Fibroblast of pulmonary artery (primary cell): ENCODE results near the gene NASP.

ENCODE experiments used
- DNase-seq: peaks from one replicate; pipeline ENCODE4 v3.0.0-alpha.2; 2010; ENCODE audit warnings: low read depth
- H3K4me3 ChIP-seq: replicated peaks from 2 replicates; pipeline ENCODE4 v1.5.1; 2011; ENCODE audit warnings: low read depth, mild to moderate bottlenecking, control low read depth, low read length, moderate library complexity
- CTCF ChIP-seq: IDR thresholded peaks from 2 replicates; pipeline ENCODE4 v1.5.1; 2011; ENCODE audit warnings: mild to moderate bottlenecking, control low read depth, low read length, inconsistent platforms; ENCODE audit errors: missing control alignments

Gene NASP

GRCh38 chr1:45623972-45624371 lies 40.1 kb downstream of the NASP start, which contains the start of gene CCDC17:
CCDC17 (minus strand) TSS chr1:45624054; CDS start chr1:45623909, 145 bp downstream.
- no peak within 1 kb of the TSS for H3K4me3 ChIP-seq
- no peak for TF ChIP-seq CTCF
- no peak for DNase-seq

- DNase-seq: no peak
- TF ChIP-seq CTCF: no peak
- H3K4me3 ChIP-seq: no peak overlapping the region
These were observed 45.2 kb downstream of the NASP start for GRCh38 chr1:45629035-45629434.

GRCh38 chr1:45630429-45630828 lies 46.6 kb downstream of the NASP start:
- no peak overlapping the region for H3K4me3 ChIP-seq
- no peak for DNase-seq
- TF ChIP-seq CTCF: no peak

- no peak for TF ChIP-seq CTCF
- H3K4me3 ChIP-seq: no peak overlapping the region
- no peak for DNase-seq
These were observed 51.4 kb downstream of the NASP start for GRCh38 chr1:45635211-45635610.

- no peak overlapping the region for H3K4me3 ChIP-seq
- no peak for DNase-seq
- no peak for TF ChIP-seq CTCF
These were observed 56.5 kb downstream of the NASP start for GRCh38 chr1:45640293-45640692.

GRCh38 chr1:45643321-45643720 lies 59.5 kb downstream of the NASP start:
- H3K4me3 ChIP-seq: no peak overlapping the region
- no peak for DNase-seq
- no peak for TF ChIP-seq CTCF

- no peak for DNase-seq
- TF ChIP-seq CTCF: no peak
- H3K4me3 ChIP-seq: no peak overlapping the region
These were observed 60.1 kb downstream of the NASP start for GRCh38 chr1:45643978-45644377.
